ENCODE results near the gene MRPS35.

MRPS35 gene

GRCh38 chr12:27772328-27773049, 61.9 kb downstream of the MRPS35 start:
- DNase-seq (ENCODE audit: low spot score), result no peak

- DNase-seq (ENCODE audit: low spot score), result no peak
These were observed 66.5 kb downstream of the MRPS35 start for GRCh38 chr12:27777141-27777540.

- no peak for DNase-seq (ENCODE audit: low spot score)
These were observed 67.6 kb downstream of the MRPS35 start for GRCh38 chr12:27778206-27778605.

GRCh38 chr12:27779416-27779919, 68.8 kb downstream of the MRPS35 start:
- no peak for DNase-seq (ENCODE audit: low spot score)

- peak; percentile 66 for DNase-seq (ENCODE audit: low spot score)
These were observed 69.4 kb downstream of the MRPS35 start, which contains the start of the genes KLHL42 and MANSC4 for GRCh38 chr12:27779920-27780611. KLHL42 (plus strand) TSS chr12:27780233; CDS start chr12:27780331, 98 bp downstream. MANSC4 (minus strand) TSS chr12:27780236; CDS start chr12:27771276, 8,960 bp downstream.

GRCh38 chr12:27780612-27781408, 70.2 kb downstream of the MRPS35 start:
- DNase-seq (ENCODE audit: low spot score), result peak; percentile 29

GRCh38 chr12:27781680-27782079, 71.0 kb downstream of the MRPS35 start:
- DNase-seq (ENCODE audit: low spot score), result no peak

- no peak for DNase-seq (ENCODE audit: low spot score)
These were observed 71.8 kb downstream of the MRPS35 start for GRCh38 chr12:27782481-27782880.

GRCh38 chr12:27785882-27786570, 75.4 kb downstream of the MRPS35 start:
- DNase-seq (ENCODE audit: low spot score), result no peak

- no peak for DNase-seq (ENCODE audit: low spot score)
These were observed 76.9 kb downstream of the MRPS35 start for GRCh38 chr12:27787559-27787958.

GRCh38 chr12:27790179-27790578, 79.5 kb downstream of the MRPS35 start:
- DNase-seq (ENCODE audit: low spot score), result no peak

GRCh38 chr12:27794818-27795584, 84.4 kb downstream of the MRPS35 start:
- DNase-seq (ENCODE audit: low spot score), result peak; percentile 18

GRCh38 chr12:27796128-27796527, 85.5 kb downstream of the MRPS35 start:
- no peak for DNase-seq (ENCODE audit: low spot score)

GRCh38 chr12:27797301-27798025, 86.8 kb downstream of the MRPS35 start:
- DNase-seq (ENCODE audit: low spot score), result no peak

- DNase-seq (ENCODE audit: low spot score), result no peak
These were observed 90.2 kb downstream of the MRPS35 start for GRCh38 chr12:27800819-27801218.

- no peak for DNase-seq (ENCODE audit: low spot score)
These were observed 91.0 kb downstream of the MRPS35 start for GRCh38 chr12:27801630-27802029.

- DNase-seq (ENCODE audit: low spot score), result no peak
These were observed 91.9 kb downstream of the MRPS35 start for GRCh38 chr12:27802511-27802910.

- no peak for DNase-seq (ENCODE audit: low spot score)
These were observed 92.3 kb downstream of the MRPS35 start for GRCh38 chr12:27802936-27803335.

GRCh38 chr12:27805238-27805637, 94.6 kb downstream of the MRPS35 start:
- DNase-seq (ENCODE audit: low spot score), result no peak

Measured in CD4-positive, alpha-beta T cell treated with Interleukin-15 for 4 hours (primary cell).